Smooth muscle cell (in vitro differentiated cells): ENCODE results near the gene ALKBH7. TPM values are rescaled to one million over a fixed set of nuclear protein-coding genes. Genes with fewer than 3 reads are reported as not detected.
A peak's percentile ranks its signal among the peaks of the same experiment; 100 is the strongest.

Experiments
- DNase-seq: peaks from one replicate; lab custom pipeline; 2025; ENCODE audit not compliant: unreplicated experiment; lab: John Stamatoyannopoulos, UW
- H2AFZ ChIP-seq: fragments of 200-600 bp; sonication (generic); 2 replicates; pipeline ENCODE4 v1.6.0; 2016; ENCODE audit warnings: antibody characterized with exemption, low read depth, mild to moderate bottlenecking
- H3F3A ChIP-seq: fragments of 200-600 bp; sonication (generic); 2 replicates; pipeline ENCODE4 v1.6.0; 2017; ENCODE audit warnings: antibody characterized with exemption, low read depth
- H3K27ac ChIP-seq: fragments of 200-600 bp; sonication (generic); 2 replicates; pipeline ENCODE4 v1.5.1; 2016; ENCODE audit warnings: low read depth, mild to moderate bottlenecking
- H3K27me3 ChIP-seq: fragments of 200-600 bp; sonication (generic); 2 replicates; pipeline ENCODE4 v1.6.1; 2016; ENCODE audit warnings: low read depth, mild to moderate bottlenecking
- H3K36me3 ChIP-seq: fragments of 200-600 bp; sonication (generic); 2 replicates; pipeline ENCODE4 v1.5.1; 2016; ENCODE audit warnings: low read depth
- H3K4me1 ChIP-seq: fragments of 200-600 bp; sonication (generic); 2 replicates; pipeline ENCODE4 v1.5.1; 2016; ENCODE audit warnings: low read depth
- H3K4me2 ChIP-seq: fragments of 200-600 bp; sonication (generic); 2 replicates; pipeline ENCODE4 v1.6.0; 2016; ENCODE audit warnings: mild to moderate bottlenecking
- H3K4me3 ChIP-seq: fragments of 200-600 bp; sonication (generic); 2 replicates; pipeline ENCODE4 v1.5.1; 2016; ENCODE audit warnings: mild to moderate bottlenecking
- H3K79me2 ChIP-seq: fragments of 200-600 bp; sonication (generic); 2 replicates; pipeline ENCODE4 v1.6.0; 2016; ENCODE audit warnings: low read depth, mild to moderate bottlenecking
- H3K9ac ChIP-seq: fragments of 200-600 bp; sonication (generic); 2 replicates; pipeline ENCODE4 v1.6.0; 2016; ENCODE audit warnings: low read depth
- H3K9me3 ChIP-seq: fragments of 200-600 bp; sonication (generic); replicated peaks from 2 replicates; pipeline ENCODE4 v1.5.1; 2016; ENCODE audit warnings: low read depth
- H4K20me1 ChIP-seq: fragments of 200-600 bp; sonication (generic); 2 replicates; pipeline ENCODE4 v1.6.0; 2016; ENCODE audit warnings: low read depth
- WGBS: methylation state at CpG from one replicate; pipeline ENCODE4 v1.1.7; 2016; ENCODE audit warnings: low lambda C conversion rate; 5-methylcytosine and 5-hydroxymethylcytosine counted together
- polyA plus RNA-seq: library from polyadenylated mRNA; unstranded; fragments of >200 nt; fragmentation: Nextera tagmentation; extraction: Ambion mirVana; gene quantifications from 2 replicates; pipeline ENCODE4 v1.2.1, GENCODE V29; 2016
- total RNA-seq: library from RNA; depleted of rRNA; stranded (reverse); fragments of >200 nt; gene quantifications from 2 replicates; pipeline ENCODE4 v1.2.3, GENCODE V29; 2014
- TF ChIP-seq, protein P1 (sequence below): fragments of 200-600 bp; sonication (generic); IDR thresholded peaks from 2 replicates; pipeline ENCODE4 v1.5.1; 2017; ENCODE audit warnings: borderline replicate concordance, mild to moderate bottlenecking, antibody characterized with exemption; ENCODE audit not compliant: insufficient read depth, poor library complexity, severe bottlenecking

ALKBH7 gene
- total and polyA plus RNA-seq, 2 experiments from 2014 or later = 34.4 to 103 TPM

DNA sequence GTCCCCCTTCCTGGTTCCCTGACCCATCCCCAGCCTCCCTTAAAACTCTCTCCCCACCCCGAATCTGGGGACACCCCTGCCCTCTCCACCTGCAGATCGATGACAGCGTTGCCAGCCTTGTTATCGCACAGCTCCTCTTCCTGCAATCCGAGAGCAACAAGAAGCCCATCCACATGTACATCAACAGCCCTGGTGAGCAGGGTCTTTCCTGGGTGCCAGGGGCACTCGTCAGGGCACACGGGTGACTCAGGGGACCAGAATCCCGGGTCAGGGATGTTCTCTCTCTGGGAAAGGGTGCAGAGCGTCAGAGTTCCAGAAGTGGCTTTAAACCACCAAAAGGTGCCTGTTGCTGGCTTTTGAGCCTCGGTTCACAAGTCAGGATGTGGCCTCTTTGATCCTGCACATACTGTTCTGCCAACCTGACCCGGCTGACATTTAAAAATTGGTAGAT lies 10.2 kb upstream of the ALKBH7 start:
- Histone ChIP-seq H3K9me3 (no peaks in the 10 kb centered on the region), H3K27ac (peak overlapping the region; percentile 49), H3K4me3 (peak overlapping the region; percentile 81), H3K4me1 (peaks cover 5% of the 10 kb centered on the region), H2AFZ (peak overlapping the region; percentile 92), H3K79me2 (peaks cover 12% of the 10 kb centered on the region), H3K36me3 (no peaks in the 10 kb centered on the region), H3K9ac (peak overlapping the region; percentile 56), H3K27me3 (no peaks in the 10 kb centered on the region), H4K20me1 (no peaks in the 10 kb centered on the region), H3K4me2 (peak overlapping the region; percentile 91), H3F3A (no peaks in the 10 kb centered on the region)
- WGBS = 57% methylated on average over 11 of the region's 11 CpGs
- DNase-seq = no peak
- TF ChIP-seq, protein P1, sequence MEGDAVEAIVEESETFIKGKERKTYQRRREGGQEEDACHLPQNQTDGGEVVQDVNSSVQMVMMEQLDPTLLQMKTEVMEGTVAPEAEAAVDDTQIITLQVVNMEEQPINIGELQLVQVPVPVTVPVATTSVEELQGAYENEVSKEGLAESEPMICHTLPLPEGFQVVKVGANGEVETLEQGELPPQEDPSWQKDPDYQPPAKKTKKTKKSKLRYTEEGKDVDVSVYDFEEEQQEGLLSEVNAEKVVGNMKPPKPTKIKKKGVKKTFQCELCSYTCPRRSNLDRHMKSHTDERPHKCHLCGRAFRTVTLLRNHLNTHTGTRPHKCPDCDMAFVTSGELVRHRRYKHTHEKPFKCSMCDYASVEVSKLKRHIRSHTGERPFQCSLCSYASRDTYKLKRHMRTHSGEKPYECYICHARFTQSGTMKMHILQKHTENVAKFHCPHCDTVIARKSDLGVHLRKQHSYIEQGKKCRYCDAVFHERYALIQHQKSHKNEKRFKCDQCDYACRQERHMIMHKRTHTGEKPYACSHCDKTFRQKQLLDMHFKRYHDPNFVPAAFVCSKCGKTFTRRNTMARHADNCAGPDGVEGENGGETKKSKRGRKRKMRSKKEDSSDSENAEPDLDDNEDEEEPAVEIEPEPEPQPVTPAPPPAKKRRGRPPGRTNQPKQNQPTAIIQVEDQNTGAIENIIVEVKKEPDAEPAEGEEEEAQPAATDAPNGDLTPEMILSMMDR = no peak

DNA sequence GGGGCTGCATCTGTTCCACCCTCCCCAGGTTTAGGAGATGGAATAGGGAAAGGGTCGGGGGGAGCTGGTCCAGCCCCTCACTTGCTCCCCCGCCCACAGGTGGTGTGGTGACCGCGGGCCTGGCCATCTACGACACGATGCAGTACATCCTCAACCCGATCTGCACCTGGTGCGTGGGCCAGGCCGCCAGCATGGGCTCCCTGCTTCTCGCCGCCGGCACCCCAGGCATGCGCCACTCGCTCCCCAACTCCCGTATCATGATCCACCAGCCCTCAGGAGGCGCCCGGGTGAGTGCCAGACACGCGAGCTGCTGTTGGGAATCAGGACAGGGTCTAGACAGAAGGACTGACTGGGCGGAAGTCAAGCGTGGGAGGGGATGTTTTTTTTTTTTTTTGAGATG lies 8.2 kb upstream of the ALKBH7 start:
- Histone ChIP-seq H3K27me3 (no peaks in the 10 kb centered on the region), H3K79me2 (peaks cover 12% of the 10 kb centered on the region), H3K36me3 (no peaks in the 10 kb centered on the region), H3K4me1 (peaks cover 5% of the 10 kb centered on the region), H3K4me3 (no peak overlapping the region), H3K9ac (no peak overlapping the region), H3K27ac (no peak overlapping the region), H3K4me2 (no peak overlapping the region), H4K20me1 (no peaks in the 10 kb centered on the region), H2AFZ (no peak overlapping the region), H3K9me3 (no peaks in the 10 kb centered on the region), H3F3A (no peaks in the 10 kb centered on the region)
- no peak for DNase-seq
- 97% methylated on average over 21 of the region's 21 CpGs for WGBS
- TF ChIP-seq, protein P1 = no peak

DNA sequence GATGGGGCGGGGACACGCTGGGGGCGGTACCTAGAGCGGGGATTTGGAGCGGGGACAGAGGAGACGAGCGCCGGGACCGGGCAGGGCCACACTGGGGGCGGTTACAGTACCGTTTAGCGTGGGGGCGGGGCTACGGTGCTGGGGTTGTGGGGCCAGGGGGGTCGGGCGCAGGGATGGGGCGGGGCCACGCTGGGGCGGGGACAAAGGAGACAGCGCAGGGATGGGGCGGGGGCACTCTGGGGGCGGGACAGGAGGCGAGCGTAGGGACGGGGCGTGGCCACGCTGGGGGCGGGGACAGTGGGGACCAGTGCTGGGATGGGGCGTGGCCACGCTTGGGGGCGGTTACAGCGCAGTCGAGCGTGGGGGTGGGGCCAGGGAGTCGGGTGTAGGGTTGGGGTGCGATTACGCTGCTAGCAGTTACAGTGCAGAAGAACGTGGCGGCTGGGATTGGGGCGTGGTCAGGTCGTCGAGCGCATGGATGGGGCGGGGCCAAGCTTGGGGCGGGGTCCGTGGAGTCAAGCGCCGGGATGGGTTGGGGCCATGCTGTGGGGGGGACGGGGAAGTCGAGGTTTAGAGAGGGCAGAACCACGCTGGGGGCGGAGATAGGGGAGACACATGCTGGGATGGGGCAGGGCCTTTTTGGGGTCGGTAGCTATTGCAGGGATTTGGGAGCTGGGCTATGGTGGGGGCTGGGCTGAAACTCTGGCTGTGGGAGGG lies 660 bp downstream of the ALKBH7 start:
- H3K79me2 ChIP-seq = no peaks in the 10 kb centered on the region
- H4K20me1 ChIP-seq = no peaks in the 10 kb centered on the region
- DNase-seq = peak; percentile 98
- no peaks in the 10 kb centered on the region for H3K27me3 ChIP-seq
- TF ChIP-seq, protein P1 = no peak
- peak overlapping the region; percentile 86 for H2AFZ ChIP-seq
- WGBS = 0% methylated on average over 5 of the region's 53 CpGs
- peaks cover 5% of the 10 kb centered on the region for H3K4me1 ChIP-seq
- H3K9me3 ChIP-seq = no peaks in the 10 kb centered on the region
- peak overlapping the region; percentile 87 for H3K9ac ChIP-seq
- no peaks in the 10 kb centered on the region for H3K36me3 ChIP-seq
- peak overlapping the region; percentile 81 for H3K4me3 ChIP-seq
- peak overlapping the region; percentile 94 for H3K27ac ChIP-seq
- H3K4me2 ChIP-seq = peak overlapping the region; percentile 86
- H3F3A ChIP-seq = peaks cover 10% of the 10 kb centered on the region

DNA sequence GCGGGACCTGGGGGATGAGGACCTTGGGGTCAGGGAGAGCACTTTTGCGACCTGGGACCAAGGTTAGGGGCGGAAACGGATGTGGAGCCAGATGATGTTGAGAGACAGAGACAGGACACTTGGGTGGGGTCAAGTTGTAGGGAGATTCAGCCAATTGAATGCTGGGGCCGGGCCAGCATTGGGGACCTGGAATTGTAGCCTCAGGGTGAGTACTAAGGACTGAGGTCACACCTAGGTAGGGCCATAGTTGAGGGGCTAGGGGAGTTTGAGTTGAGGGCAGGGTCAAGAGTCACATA lies 1.2 kb downstream of the ALKBH7 start:
- H3K27ac ChIP-seq = peak overlapping the region; percentile 35
- DNase-seq = no peak
- no peaks in the 10 kb centered on the region for H3K36me3 ChIP-seq
- TF ChIP-seq, protein P1 = no peak
- H3K4me1 ChIP-seq = peaks cover 5% of the 10 kb centered on the region
- H4K20me1 ChIP-seq = no peaks in the 10 kb centered on the region
- H3K79me2 ChIP-seq = no peaks in the 10 kb centered on the region
- peaks cover 14% of the 10 kb centered on the region for H3F3A ChIP-seq
- no peaks in the 10 kb centered on the region for H3K27me3 ChIP-seq
- H2AFZ ChIP-seq = no peak overlapping the region
- H3K9ac ChIP-seq = no peak overlapping the region
- WGBS = 27% methylated on average over 4 of the region's 5 CpGs
- H3K9me3 ChIP-seq = no peaks in the 10 kb centered on the region
- peak overlapping the region; percentile 86 for H3K4me2 ChIP-seq
- H3K4me3 ChIP-seq = peak overlapping the region; percentile 44
